Stomach smooth muscle (tissue), 2 donors: Measurements from ENCODE around the gene GPR139.

Experiments used
- H3K27ac ChIP-seq: one replicate; pipeline ENCODE4 v1.7.0; 2013; ENCODE audit warnings: mild to moderate bottlenecking, low read length, inconsistent platforms
- H3K27me3 ChIP-seq, 2 donors: one replicate each; pipeline ENCODE4 v1.7.0; 2013; ENCODE audit warnings: low read length in 2 of 2; ENCODE audit not compliant: insufficient read depth in 2 of 2, control insufficient read depth in 1 of 2
- H3K36me3 ChIP-seq, 2 donors: one replicate each; pipeline ENCODE4 v1.7.0; 2013; ENCODE audit warnings: low read length in 2 of 2; ENCODE audit not compliant: control insufficient read depth in 2 of 2, insufficient read depth in 2 of 2
- H3K4me1 ChIP-seq: one replicate; pipeline ENCODE4 v1.7.0; 2013; ENCODE audit warnings: low read length; ENCODE audit not compliant: control insufficient read depth, insufficient read depth
- H3K4me3 ChIP-seq, 2 donors: one replicate each; pipeline ENCODE4 v1.7.0; 2013; ENCODE audit warnings: low read length in 2 of 2
- H3K9ac ChIP-seq, 2 donors: one replicate each; pipeline ENCODE4 v1.7.0; 2013; ENCODE audit warnings: low read length in 2 of 2, mild to moderate bottlenecking in 1 of 2
- H3K9me3 ChIP-seq, 2 donors: one replicate each; pipeline ENCODE4 v1.7.0; 2013; ENCODE audit warnings: low read length in 2 of 2; ENCODE audit not compliant: control insufficient read depth in 2 of 2
- donor health status: healthy.
- donor health status: Pancreatic carcinoma.

Gene GPR139

GRCh38 chr16:20056436-20056835, 17.3 kb downstream of the GPR139 start:
- Histone ChIP-seq H3K27me3 (no peaks in the 10 kb centered on the region), H3K4me3 (no peak overlapping the region), H3K9me3 (no peaks in the 10 kb centered on the region), H3K4me1 (no peaks in the 10 kb centered on the region), H3K36me3 (no peaks in the 10 kb centered on the region), H3K27ac (no peak overlapping the region), H3K9ac (no peak overlapping the region)

DNA sequence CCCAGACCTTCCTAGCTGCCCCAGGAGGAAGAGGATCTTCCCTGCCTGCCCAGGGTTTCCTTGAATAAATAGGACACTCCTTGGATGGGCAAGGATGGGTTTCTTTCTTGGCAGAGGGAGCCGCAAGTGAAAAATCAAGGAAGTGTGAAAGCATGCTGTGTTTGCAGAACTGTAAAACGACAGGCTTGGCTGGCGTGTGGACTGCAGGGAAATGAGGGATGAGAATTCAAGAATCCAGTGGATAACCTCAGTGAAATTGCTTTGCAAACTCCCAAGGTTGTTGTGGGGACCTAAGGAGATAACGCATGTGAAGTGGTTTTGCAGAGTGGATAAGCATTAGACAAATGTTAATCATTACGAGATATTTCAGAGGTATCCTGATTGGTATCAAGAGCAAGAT, 20.4 kb downstream of the GPR139 start:
- H3K4me1 ChIP-seq, result no peaks in the 10 kb centered on the region
- H3K36me3 ChIP-seq, result no peaks in the 10 kb centered on the region
- H3K9me3 ChIP-seq, result no peaks in the 10 kb centered on the region
- H3K9ac ChIP-seq, result no peak overlapping the region
- no peak overlapping the region for H3K27ac ChIP-seq
- no peak overlapping the region for H3K4me3 ChIP-seq
- H3K27me3 ChIP-seq, result no peaks in the 10 kb centered on the region

DNA sequence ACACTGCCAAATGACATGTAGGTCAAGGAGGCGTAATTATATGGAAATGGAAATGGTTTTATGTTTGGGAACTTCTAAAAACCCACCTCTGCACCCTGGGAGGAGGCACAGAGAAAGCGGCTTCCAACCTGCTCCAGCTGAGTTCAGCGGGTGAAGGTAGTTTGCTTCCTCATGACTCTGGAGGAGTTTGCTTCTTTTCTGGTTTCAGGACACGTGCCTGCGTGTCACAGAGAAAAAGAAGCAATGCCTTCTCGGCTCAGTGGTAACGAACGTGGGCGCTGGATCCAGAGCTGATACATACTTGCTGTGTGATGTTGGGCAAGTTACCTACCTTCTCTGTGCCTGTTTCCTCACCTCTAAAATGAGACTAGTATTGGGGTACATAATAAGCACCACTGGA, 22.1 kb downstream of the GPR139 start:
- Histone ChIP-seq H3K36me3 (no peaks in the 10 kb centered on the region), H3K9ac (no peak overlapping the region), H3K27ac (no peak overlapping the region), H3K4me3 (no peak overlapping the region), H3K27me3 (no peaks in the 10 kb centered on the region), H3K9me3 (no peaks in the 10 kb centered on the region), H3K4me1 (no peaks in the 10 kb centered on the region)

DNA sequence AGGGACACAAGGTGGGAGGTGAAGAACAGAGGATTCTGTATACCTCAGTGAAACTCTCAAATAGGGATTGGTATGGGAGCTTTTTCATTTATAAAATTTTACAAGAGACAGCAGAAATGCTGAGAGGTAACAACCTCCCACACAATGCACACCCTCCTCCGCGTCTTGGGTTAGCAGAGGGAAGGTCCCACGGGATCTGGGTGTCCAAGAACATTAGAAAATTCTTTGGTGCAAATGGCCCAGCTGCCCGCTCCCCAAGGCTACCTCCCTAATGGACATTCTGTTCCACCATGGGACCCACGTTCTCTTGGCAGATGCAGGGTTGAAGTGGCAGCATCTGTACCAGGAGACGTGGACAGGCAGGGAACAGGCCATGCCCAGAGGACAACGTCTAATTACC, 22.5 kb downstream of the GPR139 start:
- Histone ChIP-seq H3K9ac (no peak overlapping the region), H3K36me3 (no peaks in the 10 kb centered on the region), H3K27ac (no peak overlapping the region), H3K9me3 (no peaks in the 10 kb centered on the region), H3K4me1 (no peaks in the 10 kb centered on the region), H3K4me3 (no peak overlapping the region), H3K27me3 (no peaks in the 10 kb centered on the region)

DNA sequence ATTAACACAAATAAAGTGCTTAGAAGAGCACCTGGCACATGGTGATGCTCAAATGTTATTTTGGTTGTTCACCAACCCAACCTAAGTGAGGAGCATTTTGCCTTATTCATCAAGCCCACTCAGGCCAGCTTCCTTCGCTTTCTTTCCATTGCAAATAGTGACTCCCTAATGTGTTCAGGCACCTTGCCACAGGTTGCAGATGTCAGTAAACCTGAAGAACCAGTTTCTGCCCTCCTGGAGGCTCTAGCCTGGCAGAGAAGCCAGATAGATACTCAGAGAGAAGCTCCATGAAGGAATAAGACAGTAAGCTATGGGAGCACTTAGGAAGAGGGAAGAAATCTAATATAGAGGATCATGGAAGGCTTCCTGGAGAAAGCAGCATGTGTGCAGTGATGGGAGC, 23.9 kb downstream of the GPR139 start:
- no peaks in the 10 kb centered on the region for H3K27me3 ChIP-seq
- no peaks in the 10 kb centered on the region for H3K36me3 ChIP-seq
- H3K4me1 ChIP-seq, result no peaks in the 10 kb centered on the region
- H3K4me3 ChIP-seq, result no peak overlapping the region
- no peak overlapping the region for H3K9ac ChIP-seq
- no peaks in the 10 kb centered on the region for H3K9me3 ChIP-seq
- no peak overlapping the region for H3K27ac ChIP-seq

DNA sequence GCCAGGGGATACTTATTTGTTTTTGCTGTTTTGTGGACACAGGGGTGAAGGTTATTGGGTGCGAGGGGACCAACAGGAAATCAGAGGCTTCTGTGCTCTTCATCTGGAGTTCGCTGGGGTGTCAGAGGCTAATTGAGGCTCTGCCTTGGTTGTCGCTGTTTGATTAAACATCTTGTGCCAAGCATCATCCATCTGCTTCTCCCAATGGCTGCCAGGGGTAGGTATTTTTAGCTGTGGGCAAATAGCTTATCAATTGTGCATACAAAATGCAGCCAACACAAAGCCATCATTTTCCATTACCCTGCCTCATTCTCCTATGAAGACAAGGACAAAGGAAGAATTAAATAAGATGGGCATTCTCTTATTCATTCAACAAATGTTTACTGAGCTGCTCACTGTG, 27.8 kb downstream of the GPR139 start:
- Histone ChIP-seq H3K9me3 (no peaks in the 10 kb centered on the region), H3K27ac (no peak overlapping the region), H3K27me3 (no peaks in the 10 kb centered on the region), H3K36me3 (no peaks in the 10 kb centered on the region), H3K4me3 (no peak overlapping the region), H3K4me1 (no peaks in the 10 kb centered on the region), H3K9ac (no peak overlapping the region)

DNA sequence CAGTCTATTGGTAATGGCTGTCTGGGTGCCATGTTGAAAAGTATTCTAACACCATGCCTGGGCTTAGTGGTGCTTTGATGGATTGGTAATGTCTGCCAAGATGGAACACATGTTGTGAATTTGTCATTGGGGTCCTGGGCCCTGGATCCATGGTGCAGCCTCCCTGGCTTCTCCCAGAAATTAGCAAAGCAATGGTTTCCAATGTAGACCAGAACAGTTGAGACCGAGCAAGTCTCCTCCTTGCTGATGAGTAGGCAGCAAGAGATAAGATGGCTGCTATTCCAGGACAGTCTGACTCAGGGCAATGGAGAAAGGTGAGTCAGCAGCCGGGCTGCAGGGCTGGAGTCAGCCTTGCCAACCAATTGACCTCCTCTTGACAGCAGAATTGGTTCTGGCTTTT, 30.8 kb downstream of the GPR139 start:
- no peak overlapping the region for H3K4me3 ChIP-seq
- no peaks in the 10 kb centered on the region for H3K27me3 ChIP-seq
- no peak overlapping the region for H3K27ac ChIP-seq
- no peak overlapping the region for H3K9ac ChIP-seq
- no peaks in the 10 kb centered on the region for H3K36me3 ChIP-seq
- no peaks in the 10 kb centered on the region for H3K4me1 ChIP-seq
- H3K9me3 ChIP-seq, result peaks cover 0 to 6% of the 10 kb centered on the region in 2 donors

DNA sequence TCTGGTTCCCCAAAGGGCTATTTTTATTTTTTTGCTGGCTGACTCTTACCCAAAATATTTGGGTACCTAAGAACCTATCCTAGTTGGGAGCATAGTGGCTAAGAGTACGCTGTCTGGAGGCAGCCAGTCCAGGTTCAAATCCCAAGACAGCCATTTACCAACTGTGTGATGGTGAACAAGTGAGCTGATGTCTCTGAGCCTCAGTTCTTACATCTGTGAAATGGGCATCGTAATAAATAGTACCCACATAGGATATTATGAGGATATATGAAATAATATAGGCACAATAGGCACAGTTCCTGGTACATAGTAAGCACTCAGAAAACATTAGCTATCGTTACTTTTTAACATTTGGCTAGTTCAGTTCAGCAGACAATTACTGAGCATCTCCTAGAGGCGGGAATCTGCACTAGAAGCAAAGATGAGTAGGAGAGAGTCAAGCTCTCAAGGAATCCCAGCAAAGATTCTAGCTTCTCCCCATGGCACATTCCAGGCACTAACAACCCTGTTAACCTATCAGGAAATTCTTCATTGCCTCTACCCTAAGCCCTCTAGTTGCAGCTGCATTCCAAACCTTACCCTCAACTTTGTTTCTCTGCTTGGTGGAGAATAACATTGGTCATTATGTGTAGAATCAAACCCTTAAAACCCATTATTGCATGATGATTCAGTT, 31.6 kb downstream of the GPR139 start:
- Histone ChIP-seq H3K9me3 (peaks cover 0 to 6% of the 10 kb centered on the region in 2 donors), H3K27ac (no peak overlapping the region), H3K4me3 (no peak overlapping the region), H3K4me1 (no peaks in the 10 kb centered on the region), H3K36me3 (no peaks in the 10 kb centered on the region), H3K27me3 (no peaks in the 10 kb centered on the region), H3K9ac (no peak overlapping the region)

GRCh38 chr16:20040011-20040410, 33.7 kb downstream of the GPR139 start:
- Histone ChIP-seq H3K4me1 (no peaks in the 10 kb centered on the region), H3K36me3 (no peaks in the 10 kb centered on the region), H3K27ac (no peak overlapping the region), H3K9ac (no peak overlapping the region), H3K27me3 (no peaks in the 10 kb centered on the region), H3K4me3 (no peak overlapping the region), H3K9me3 (peaks cover 0 to 6% of the 10 kb centered on the region in 2 donors)

DNA sequence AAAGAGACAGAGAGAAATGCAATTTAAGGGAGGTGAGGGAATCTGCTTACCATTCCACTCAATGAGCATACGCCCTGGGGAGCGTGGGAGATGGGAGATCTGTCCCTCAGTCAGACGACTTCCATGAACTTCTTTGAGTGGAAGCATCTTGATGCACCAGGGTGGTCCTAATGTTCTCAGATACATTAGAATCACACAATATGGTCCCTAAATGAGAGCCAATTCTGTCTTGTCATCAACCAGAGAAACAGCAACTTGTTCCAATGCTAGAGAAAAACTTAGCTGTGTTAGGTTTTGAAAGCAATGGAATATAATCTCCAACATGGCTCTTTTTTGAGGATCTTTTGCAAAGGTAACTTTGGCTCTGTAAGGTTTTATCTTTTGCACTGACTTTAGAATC, 44.1 kb downstream of the GPR139 start:
- peaks cover 0 to 6% of the 10 kb centered on the region in 2 donors for H3K9me3 ChIP-seq
- no peak overlapping the region for H3K9ac ChIP-seq
- H3K36me3 ChIP-seq, result no peaks in the 10 kb centered on the region
- peaks cover 0 to 2% of the 10 kb centered on the region in 2 donors for H3K27me3 ChIP-seq
- no peaks in the 10 kb centered on the region for H3K4me1 ChIP-seq
- H3K27ac ChIP-seq, result no peak overlapping the region
- no peak overlapping the region for H3K4me3 ChIP-seq

- Histone ChIP-seq H3K27ac (no peak overlapping the region), H3K4me3 (no peak overlapping the region), H3K27me3 (no peaks in the 10 kb centered on the region), H3K36me3 (no peaks in the 10 kb centered on the region), H3K9me3 (peaks cover 0 to 6% of the 10 kb centered on the region in 2 donors), H3K4me1 (no peaks in the 10 kb centered on the region), H3K9ac (no peak overlapping the region)
These were observed 47.2 kb downstream of the GPR139 start for GRCh38 chr16:20026361-20027072.
